Stimulated activated CD8-positive, alpha-beta memory T cell treated with anti-CD3 and anti-CD28 coated beads, Interleukin-2, amount 100 ng/mL, for 48 hours (primary cell): ENCODE measurements around the gene TBC1D19.
A peak's percentile ranks its signal among the peaks of the same experiment; 100 is the strongest.
"Not testable (repeated sequence)": the region's sequence is repeated elsewhere in the genome, so short reads cannot be mapped to it uniquely, and the experiment has no call there.

Source experiments
- DNase-seq, 2 donors: peaks; one replicate each; pipeline ENCODE4 v3.0.0-alpha.2; 2020; ENCODE audit warnings: low read depth in 2 of 2

Gene TBC1D19, protein sequence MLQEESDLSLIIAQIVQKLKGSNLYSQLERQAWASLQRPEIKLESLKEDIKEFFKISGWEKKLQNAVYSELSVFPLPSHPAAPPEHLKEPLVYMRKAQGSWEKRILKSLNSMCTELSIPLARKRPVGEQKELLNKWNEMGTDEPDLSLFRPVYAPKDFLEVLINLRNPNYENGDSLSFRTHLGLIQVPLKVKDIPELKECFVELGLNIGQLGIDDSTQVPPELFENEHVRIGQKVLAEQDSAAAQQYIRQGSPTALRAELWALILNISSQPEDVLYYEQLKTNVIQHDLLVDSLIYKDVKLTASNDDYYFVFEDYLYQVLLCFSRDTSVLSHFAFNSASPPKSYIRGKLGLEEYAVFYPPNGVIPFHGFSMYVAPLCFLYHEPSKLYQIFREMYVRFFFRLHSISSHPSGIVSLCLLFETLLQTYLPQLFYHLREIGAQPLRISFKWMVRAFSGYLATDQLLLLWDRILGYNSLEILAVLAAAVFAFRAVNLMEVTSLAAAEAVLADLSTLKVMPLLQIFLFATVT

GRCh38 chr4:26583865-26584652, at the start of gene TBC1D19:
Gene TBC1D19, plus strand, starts transcription at chr4:26584084. Its CDS starts 110 bp downstream, at chr4:26584194.
- peak; percentile 78 to 82 for DNase-seq

DNA sequence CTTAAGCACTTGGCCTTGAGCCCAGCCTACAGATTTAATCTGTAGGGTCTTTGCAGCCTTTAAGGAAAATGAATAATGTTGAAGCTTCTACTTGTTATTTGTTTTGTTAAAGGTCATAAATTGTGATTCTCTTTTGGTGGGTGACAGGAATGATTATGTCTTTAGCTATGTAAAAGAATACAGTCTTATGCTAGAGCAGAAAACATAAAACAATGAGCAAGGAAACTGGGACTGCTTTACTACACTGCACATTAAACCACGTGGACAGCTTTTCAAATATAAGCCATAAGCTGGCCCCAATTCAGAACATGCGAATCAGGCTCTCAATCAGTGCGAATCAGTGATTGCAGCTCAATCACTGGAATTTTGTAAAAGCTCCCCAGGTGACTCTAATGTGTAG, 40.9 kb upstream of the TBC1D19 start:
- no peak for DNase-seq

DNA sequence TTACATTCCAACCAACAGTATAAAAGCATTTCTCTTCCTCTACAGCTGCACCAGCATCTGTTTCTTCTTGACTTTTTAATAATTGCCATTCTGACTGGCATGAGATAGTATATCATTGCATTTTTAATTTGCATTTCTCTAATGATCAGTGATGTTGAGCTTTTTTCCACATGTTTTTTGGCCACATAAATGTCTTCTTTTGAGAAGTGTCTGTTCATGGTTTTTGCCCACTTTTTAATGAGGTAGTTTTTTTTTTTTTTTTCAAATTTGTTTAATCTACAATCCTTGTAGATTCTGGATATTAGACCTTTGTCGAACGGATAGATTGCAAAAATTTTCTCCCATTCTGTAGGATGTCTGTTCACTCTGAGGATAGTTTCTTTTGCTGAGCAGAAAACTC, 39.5 kb upstream of the TBC1D19 start:
- no peak for DNase-seq

DNA sequence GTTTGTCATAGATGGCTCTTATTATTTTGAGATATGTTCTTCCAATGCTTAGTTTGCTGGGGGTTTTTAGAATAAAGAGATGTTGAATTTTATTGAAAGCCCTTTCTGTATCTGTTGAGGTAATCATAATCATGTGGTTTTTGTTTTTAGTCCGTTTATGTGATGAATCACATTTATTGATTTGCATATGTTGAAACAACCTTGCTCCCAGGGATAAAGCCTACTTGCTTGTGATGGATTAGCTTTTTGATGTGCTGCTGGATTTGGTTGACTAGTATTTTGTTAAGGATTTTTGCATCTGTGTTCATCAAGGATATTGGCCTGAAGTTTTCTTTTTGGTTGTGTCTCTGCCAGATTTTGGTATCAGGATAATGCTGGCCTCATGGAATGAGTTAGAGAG, 35.5 kb upstream of the TBC1D19 start:
- DNase-seq, result not testable (repeated sequence)

GRCh38 chr4:26557164-26557563, 26.7 kb upstream of the TBC1D19 start:
- DNase-seq, result no peak

- no peak for DNase-seq
Measured at GRCh38 chr4:26558166-26558895, 25.6 kb upstream of the TBC1D19 start.

- no peak for DNase-seq
Measured at GRCh38 chr4:26566133-26566532, 17.8 kb upstream of the TBC1D19 start.

- no peak for DNase-seq
Measured at GRCh38 chr4:26568446-26568994, 15.4 kb upstream of the TBC1D19 start.

GRCh38 chr4:26570596-26570995, 13.3 kb upstream of the TBC1D19 start:
- no peak for DNase-seq

- DNase-seq, result no peak
Measured at GRCh38 chr4:26573389-26573794, 10.5 kb upstream of the TBC1D19 start.

GRCh38 chr4:26574563-26574962, 9.3 kb upstream of the TBC1D19 start:
- DNase-seq, result no peak

GRCh38 chr4:26576231-26576739, 7.6 kb upstream of the TBC1D19 start:
- DNase-seq, result no peak

- no peak for DNase-seq
Measured at GRCh38 chr4:26577066-26577465, 6.8 kb upstream of the TBC1D19 start.

- DNase-seq, result no peak
Measured at GRCh38 chr4:26579169-26579568, 4.7 kb upstream of the TBC1D19 start.

DNA sequence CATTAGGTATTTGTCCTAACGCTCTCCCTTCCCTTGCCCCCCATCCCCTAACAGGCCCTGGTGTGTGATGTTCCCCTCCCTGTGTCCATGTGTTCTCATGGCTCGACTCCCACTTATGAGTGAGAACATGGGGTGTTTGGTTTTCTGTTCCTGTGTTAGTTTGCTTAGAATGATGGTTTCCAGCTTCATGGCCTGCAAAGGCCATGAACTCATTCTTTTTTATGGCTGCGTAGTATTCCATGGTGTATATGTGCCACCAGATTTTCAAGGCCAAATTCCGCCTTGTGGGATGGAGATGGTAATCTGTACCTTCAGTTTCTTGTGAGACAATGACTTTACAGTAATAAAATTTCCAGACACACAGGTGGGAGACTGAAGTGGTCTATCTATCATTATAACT, 2.5 kb upstream of the TBC1D19 start:
- not testable (repeated sequence) for DNase-seq

- DNase-seq, result no peak
Measured at GRCh38 chr4:26583538-26583864, 383 bp upstream of the TBC1D19 start.

GRCh38 chr4:26584725-26585124, 841 bp downstream of the TBC1D19 start:
- no peak for DNase-seq

GRCh38 chr4:26589705-26590104, 5.8 kb downstream of the TBC1D19 start:
- DNase-seq, result no peak

DNA sequence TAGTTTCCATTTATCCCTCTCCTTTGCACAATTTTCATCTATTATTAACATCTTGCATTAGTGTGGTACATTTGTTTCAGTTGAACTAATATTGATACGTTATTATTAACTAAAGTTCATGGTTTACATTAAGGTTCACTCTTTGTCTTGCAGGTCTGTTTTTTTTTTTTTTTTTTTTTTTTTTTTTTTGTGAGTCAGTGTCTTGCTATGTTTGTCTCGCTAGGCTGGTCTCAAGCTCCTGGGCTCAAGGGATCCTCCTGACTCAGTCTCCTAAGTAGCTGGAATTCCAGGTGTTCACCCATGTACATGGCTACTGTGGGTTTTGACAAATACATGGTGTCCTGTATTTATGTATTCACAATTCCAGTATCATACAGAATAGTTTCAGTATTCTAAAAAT, 6.8 kb downstream of the TBC1D19 start:
- DNase-seq, result no peak

DNA sequence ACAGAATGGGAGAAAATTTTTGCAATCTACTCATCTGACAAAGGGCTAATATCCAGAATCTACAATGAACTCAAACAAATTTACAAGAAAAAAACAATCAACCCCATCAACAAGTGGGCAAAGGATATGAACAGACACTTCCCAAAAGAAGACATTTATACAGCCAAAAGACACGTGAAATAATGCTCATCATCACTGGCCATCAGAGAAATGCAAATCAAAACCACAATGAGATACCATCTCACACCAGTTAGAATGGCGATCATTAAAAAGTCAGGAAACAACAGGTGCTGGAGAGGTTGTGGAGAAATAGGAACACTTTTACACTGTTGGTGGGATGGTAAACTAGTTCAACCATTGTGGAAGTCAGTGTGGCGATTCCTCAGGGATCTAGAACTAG, 9.7 kb downstream of the TBC1D19 start:
- not testable (repeated sequence) for DNase-seq

- DNase-seq, result no peak
Measured at GRCh38 chr4:26594371-26594770, 10.5 kb downstream of the TBC1D19 start.

- DNase-seq, result no peak
Measured at GRCh38 chr4:26594778-26595177, 10.9 kb downstream of the TBC1D19 start.
